ENCODE measurements around the gene CCDC92.

DNA sequence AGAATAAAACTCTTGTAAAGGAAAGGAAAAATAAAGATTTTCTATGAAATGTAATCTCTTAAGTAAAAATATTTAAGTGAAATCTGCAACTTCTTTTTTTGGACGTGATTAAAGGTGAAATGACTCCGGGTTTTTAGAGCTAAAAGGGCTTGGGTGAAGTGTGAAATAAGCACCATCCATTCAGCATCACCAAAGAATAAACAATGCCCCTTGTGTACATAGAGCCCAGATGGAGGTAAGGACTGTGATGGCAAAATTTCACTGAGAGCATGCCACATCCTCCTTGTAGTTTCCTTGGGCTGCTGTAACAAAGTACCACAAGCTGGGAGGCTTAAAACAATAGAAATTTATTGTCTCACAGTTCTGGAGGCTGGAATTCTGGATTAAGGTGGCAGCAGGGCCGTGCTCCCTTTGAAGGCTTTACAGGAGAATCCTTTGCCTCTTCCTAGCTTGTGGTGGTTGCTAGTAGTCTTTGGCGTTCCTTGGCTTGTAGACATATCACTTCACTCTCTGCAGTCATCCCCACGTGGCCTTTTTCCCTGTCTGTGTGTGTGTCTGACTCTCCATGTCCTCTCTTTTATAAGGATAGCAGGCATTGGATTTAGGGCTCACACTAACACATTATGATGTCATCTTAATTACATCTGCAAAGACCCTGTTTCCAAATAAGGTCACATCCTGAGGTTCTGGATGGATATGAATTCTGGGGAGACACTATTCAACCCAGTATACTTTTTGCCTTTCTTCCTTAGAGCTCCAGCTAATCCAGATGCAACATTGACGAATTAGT lies 24.6 kb upstream of the CCDC92 start:
- TF ChIP-seq, protein P1, sequence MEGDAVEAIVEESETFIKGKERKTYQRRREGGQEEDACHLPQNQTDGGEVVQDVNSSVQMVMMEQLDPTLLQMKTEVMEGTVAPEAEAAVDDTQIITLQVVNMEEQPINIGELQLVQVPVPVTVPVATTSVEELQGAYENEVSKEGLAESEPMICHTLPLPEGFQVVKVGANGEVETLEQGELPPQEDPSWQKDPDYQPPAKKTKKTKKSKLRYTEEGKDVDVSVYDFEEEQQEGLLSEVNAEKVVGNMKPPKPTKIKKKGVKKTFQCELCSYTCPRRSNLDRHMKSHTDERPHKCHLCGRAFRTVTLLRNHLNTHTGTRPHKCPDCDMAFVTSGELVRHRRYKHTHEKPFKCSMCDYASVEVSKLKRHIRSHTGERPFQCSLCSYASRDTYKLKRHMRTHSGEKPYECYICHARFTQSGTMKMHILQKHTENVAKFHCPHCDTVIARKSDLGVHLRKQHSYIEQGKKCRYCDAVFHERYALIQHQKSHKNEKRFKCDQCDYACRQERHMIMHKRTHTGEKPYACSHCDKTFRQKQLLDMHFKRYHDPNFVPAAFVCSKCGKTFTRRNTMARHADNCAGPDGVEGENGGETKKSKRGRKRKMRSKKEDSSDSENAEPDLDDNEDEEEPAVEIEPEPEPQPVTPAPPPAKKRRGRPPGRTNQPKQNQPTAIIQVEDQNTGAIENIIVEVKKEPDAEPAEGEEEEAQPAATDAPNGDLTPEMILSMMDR (IDR thresholded peaks at IDR 0.05; ENCODE audit: insufficient read depth, low read length, poor library complexity, severe bottlenecking), result no peak
- TF ChIP-seq EZH2phosphoT487 (conservative IDR thresholded peaks at IDR 0.05; ENCODE audit: low read length), result no peak
